Measurements from ENCODE around the gene MXI1.
"Not testable (repeated sequence)": the region's sequence is repeated elsewhere in the genome, so short reads cannot be mapped to it uniquely, and the experiment has no call there.

The MXI1 gene

GRCh38 chr10:110327262-110327914 lies 120.0 kb downstream of the MXI1 start:
- H3K27ac ChIP-seq (ENCODE audit: insufficient read depth in 1 of 2, low read depth in 1 of 2, low read length in 2 of 2, poor library complexity in 1 of 2, severe bottlenecking in 2 of 2) = no peak overlapping the region
- no peak for DNase-seq
- H3K4me3 ChIP-seq (ENCODE audit: control insufficient read depth in 1 of 7, extremely low read depth in 1 of 7, insufficient read depth in 4 of 7, low read depth in 2 of 7, low read length in 6 of 7) = no peak overlapping the region
- 97% methylated on average over 4 of the region's 5 CpGs for WGBS (ENCODE audit: insufficient coverage)
- POLR2A ChIA-PET = no interaction called here
- H3K27me3 ChIP-seq (replicated peaks in 2 of 5; ENCODE audit: control insufficient read depth in 4 of 5, insufficient read depth in 5 of 5, low read length in 4 of 5) = no peaks in the 10 kb centered on the region
- H3K4me1 ChIP-seq (ENCODE audit: control extremely low read depth in 1 of 4, control insufficient read depth in 4 of 4, insufficient read depth in 4 of 4, low read length in 3 of 4) = no peaks in the 10 kb centered on the region
- no peaks in the 10 kb centered on the region for H3K36me3 ChIP-seq (ENCODE audit: control insufficient read depth in 4 of 4, insufficient read depth in 4 of 4, low read length in 3 of 4)
- H3K9me3 ChIP-seq (ENCODE audit: control extremely low read depth in 1 of 5, control insufficient read depth in 4 of 5, insufficient read depth in 2 of 5, low read depth in 1 of 5, low read length in 4 of 5) = peaks cover 0 to 26% (median 19%) of the 10 kb centered on the region in 5 experiments
- CTCF ChIA-PET = interaction anchor here (1.0 kb wide), 1 partner anchor 25 kb away, joined by 3 read pairs; no protein-coding TSS in a partner anchor

- peaks cover 0 to 23% (median 19%) of the 10 kb centered on the region in 5 experiments for H3K9me3 ChIP-seq (ENCODE audit: control extremely low read depth in 1 of 5, control insufficient read depth in 4 of 5, insufficient read depth in 2 of 5, low read depth in 1 of 5, low read length in 4 of 5)
- no peak overlapping the region for H3K27ac ChIP-seq (ENCODE audit: insufficient read depth in 1 of 2, low read depth in 1 of 2, low read length in 2 of 2, poor library complexity in 1 of 2, severe bottlenecking in 2 of 2)
- POLR2A ChIA-PET = no interaction called here
- no peaks in the 10 kb centered on the region for H3K36me3 ChIP-seq (ENCODE audit: control insufficient read depth in 4 of 4, insufficient read depth in 4 of 4, low read length in 3 of 4)
- peaks cover 0 to 6% (median 0%) of the 10 kb centered on the region in 4 experiments for H3K4me1 ChIP-seq (ENCODE audit: control extremely low read depth in 1 of 4, control insufficient read depth in 4 of 4, insufficient read depth in 4 of 4, low read length in 3 of 4)
- no peak for DNase-seq
- H3K27me3 ChIP-seq (replicated peaks in 2 of 5; ENCODE audit: control insufficient read depth in 4 of 5, insufficient read depth in 5 of 5, low read length in 4 of 5) = no peaks in the 10 kb centered on the region
- no peak overlapping the region for H3K4me3 ChIP-seq (ENCODE audit: control insufficient read depth in 1 of 7, extremely low read depth in 1 of 7, insufficient read depth in 4 of 7, low read depth in 2 of 7, low read length in 6 of 7)
- CTCF ChIA-PET = no interaction called here
- 97% methylated on average over 4 of the region's 6 CpGs for WGBS (ENCODE audit: insufficient coverage)
Measured at GRCh38 chr10:110330675-110331074, 123.3 kb downstream of the MXI1 start.

GRCh38 chr10:110331226-110331795 lies 123.9 kb downstream of the MXI1 start:
- POLR2A ChIA-PET = not testable (repeated sequence)

GRCh38 chr10:110334061-110334656 lies 126.8 kb downstream of the MXI1 start:
- Histone ChIP-seq H3K27me3 (replicated peaks in 2 of 5; ENCODE audit: control insufficient read depth in 4 of 5, insufficient read depth in 5 of 5, low read length in 4 of 5) (no peaks in the 10 kb centered on the region), H3K27ac (ENCODE audit: insufficient read depth in 1 of 2, low read depth in 1 of 2, low read length in 2 of 2, poor library complexity in 1 of 2, severe bottlenecking in 2 of 2) (no peak overlapping the region), H3K9me3 (ENCODE audit: control extremely low read depth in 1 of 5, control insufficient read depth in 4 of 5, insufficient read depth in 2 of 5, low read depth in 1 of 5, low read length in 4 of 5) (peaks cover 0 to 23% (median 17%) of the 10 kb centered on the region in 5 experiments), H3K36me3 (ENCODE audit: control insufficient read depth in 4 of 4, insufficient read depth in 4 of 4, low read length in 3 of 4) (no peaks in the 10 kb centered on the region), H3K4me3 (ENCODE audit: control insufficient read depth in 1 of 7, extremely low read depth in 1 of 7, insufficient read depth in 4 of 7, low read depth in 2 of 7, low read length in 6 of 7) (no peak overlapping the region), H3K4me1 (ENCODE audit: control extremely low read depth in 1 of 4, control insufficient read depth in 4 of 4, insufficient read depth in 4 of 4, low read length in 3 of 4) (peaks cover 0 to 11% (median 0%) of the 10 kb centered on the region in 4 experiments)
- POLR2A ChIA-PET = no interaction called here
- no peak for DNase-seq
- CTCF ChIA-PET = interaction anchor here (0.8 to 2.7 kb wide), 11 partner anchors 10 to 338 kb away, joined by 3 to 14 read pairs (median 5); no protein-coding TSS in a partner anchor
- WGBS (ENCODE audit: insufficient coverage) = no CpG with 5 or more reads among the region's 5 CpGs

More at GRCh38 chr10:110331226-110331795, 123.9 kb downstream of the MXI1 start:
- CTCF ChIA-PET; H3K4me3 ChIP-seq (ENCODE audit: control insufficient read depth in 1 of 7, extremely low read depth in 1 of 7, insufficient read depth in 4 of 7, low read depth in 2 of 7, low read length in 6 of 7); H3K36me3 ChIP-seq (ENCODE audit: control insufficient read depth in 4 of 4, insufficient read depth in 4 of 4, low read length in 3 of 4); DNase-seq; H3K27me3 ChIP-seq (replicated peaks in 2 of 5; ENCODE audit: control insufficient read depth in 4 of 5, insufficient read depth in 5 of 5, low read length in 4 of 5); H3K27ac ChIP-seq (ENCODE audit: insufficient read depth in 1 of 2, low read depth in 1 of 2, low read length in 2 of 2, poor library complexity in 1 of 2, severe bottlenecking in 2 of 2): not testable (repeated sequence)
- H3K9me3 ChIP-seq (ENCODE audit: control extremely low read depth in 1 of 5, control insufficient read depth in 4 of 5, insufficient read depth in 2 of 5, low read depth in 1 of 5, low read length in 4 of 5) = peaks cover 0 to 23% (median 17%) of the 10 kb centered on the region in 5 experiments
- WGBS (ENCODE audit: insufficient coverage) = 98% methylated on average over 27 of the region's 32 CpGs
- peaks cover 0 to 11% (median 0%) of the 10 kb centered on the region in 4 experiments for H3K4me1 ChIP-seq (ENCODE audit: control extremely low read depth in 1 of 4, control insufficient read depth in 4 of 4, insufficient read depth in 4 of 4, low read length in 3 of 4)

- H3K27ac ChIP-seq (ENCODE audit: insufficient read depth in 1 of 2, low read depth in 1 of 2, low read length in 2 of 2, poor library complexity in 1 of 2, severe bottlenecking in 2 of 2) = no peak overlapping the region
- DNase-seq = peak in 2 of 3 donors; percentile 32 to 45
Measured at GRCh38 chr10:110335314-110336064, 128.1 kb downstream of the MXI1 start.

GRCh38 chr10:110336111-110336721 lies 128.8 kb downstream of the MXI1 start:
- H3K4me3 ChIP-seq (ENCODE audit: control insufficient read depth in 1 of 7, extremely low read depth in 1 of 7, insufficient read depth in 4 of 7, low read depth in 2 of 7, low read length in 6 of 7) = no peak overlapping the region
- H3K27me3 ChIP-seq (replicated peaks in 2 of 5; ENCODE audit: control insufficient read depth in 4 of 5, insufficient read depth in 5 of 5, low read length in 4 of 5) = no peaks in the 10 kb centered on the region
- ChIA-PET CTCF (interaction anchor here (1.0 to 1.3 kb wide), 3 partner anchors 9 to 18 kb away, joined by 3 to 4 read pairs (median 3); no protein-coding TSS in a partner anchor), POLR2A (no interaction called here)
- no peak overlapping the region for H3K27ac ChIP-seq (ENCODE audit: insufficient read depth in 1 of 2, low read depth in 1 of 2, low read length in 2 of 2, poor library complexity in 1 of 2, severe bottlenecking in 2 of 2)
- 87% methylated on average over 10 of the region's 10 CpGs for WGBS (ENCODE audit: insufficient coverage)
- H3K36me3 ChIP-seq (ENCODE audit: control insufficient read depth in 4 of 4, insufficient read depth in 4 of 4, low read length in 3 of 4) = no peaks in the 10 kb centered on the region
- no peak for DNase-seq
- peaks cover 0 to 11% (median 0%) of the 10 kb centered on the region in 4 experiments for H3K4me1 ChIP-seq (ENCODE audit: control extremely low read depth in 1 of 4, control insufficient read depth in 4 of 4, insufficient read depth in 4 of 4, low read length in 3 of 4)
- H3K9me3 ChIP-seq (ENCODE audit: control extremely low read depth in 1 of 5, control insufficient read depth in 4 of 5, insufficient read depth in 2 of 5, low read depth in 1 of 5, low read length in 4 of 5) = peaks cover 0 to 7% (median 3%) of the 10 kb centered on the region in 5 experiments

More at GRCh38 chr10:110335314-110336064, 128.1 kb downstream of the MXI1 start:
- Histone ChIP-seq H3K9me3 (ENCODE audit: control extremely low read depth in 1 of 5, control insufficient read depth in 4 of 5, insufficient read depth in 2 of 5, low read depth in 1 of 5, low read length in 4 of 5) (peaks cover 0 to 14% (median 11%) of the 10 kb centered on the region in 5 experiments), H3K4me3 (ENCODE audit: control insufficient read depth in 1 of 7, extremely low read depth in 1 of 7, insufficient read depth in 4 of 7, low read depth in 2 of 7, low read length in 6 of 7) (no peak overlapping the region), H3K27me3 (replicated peaks in 2 of 5; ENCODE audit: control insufficient read depth in 4 of 5, insufficient read depth in 5 of 5, low read length in 4 of 5) (no peaks in the 10 kb centered on the region), H3K36me3 (ENCODE audit: control insufficient read depth in 4 of 4, insufficient read depth in 4 of 4, low read length in 3 of 4) (no peaks in the 10 kb centered on the region), H3K4me1 (ENCODE audit: control extremely low read depth in 1 of 4, control insufficient read depth in 4 of 4, insufficient read depth in 4 of 4, low read length in 3 of 4) (peaks cover 0 to 11% (median 0%) of the 10 kb centered on the region in 4 experiments)
- WGBS (ENCODE audit: insufficient coverage) = 84% methylated on average over 4 of the region's 7 CpGs
- POLR2A ChIA-PET = no interaction called here
- CTCF ChIA-PET = interaction anchor here (1.0 to 2.7 kb wide), 6 partner anchors 9 to 211 kb away, joined by 3 to 14 read pairs (median 6); no protein-coding TSS in a partner anchor

Data from common myeloid progenitor, CD34-positive (primary cell).